EL (cell line): ENCODE measurements around the gene BCL11A.
A peak's percentile ranks its signal among the peaks of the same experiment; 100 is the strongest.
"Not testable (repeated sequence)": the region's sequence is repeated elsewhere in the genome, so short reads cannot be mapped to it uniquely, and the experiment has no call there.

Source experiments
- DNase-seq: peaks from one replicate; pipeline ENCODE4 v3.0.0-alpha.2; 2016

Gene BCL11A

GRCh38 chr2:60417210-60417609, 136.2 kb downstream of the BCL11A start:
- DNase-seq: not testable (repeated sequence)

- DNase-seq: peak; percentile 33
These were observed 137.0 kb downstream of the BCL11A start for GRCh38 chr2:60416221-60417008.

GRCh38 chr2:60415814-60416213, 137.6 kb downstream of the BCL11A start:
- no peak for DNase-seq

GRCh38 chr2:60414495-60415138, 138.8 kb downstream of the BCL11A start:
- peak; percentile 80 for DNase-seq

- no peak for DNase-seq
These were observed 139.7 kb downstream of the BCL11A start for GRCh38 chr2:60413814-60414168.

GRCh38 chr2:60413069-60413813, 140.2 kb downstream of the BCL11A start:
- no peak for DNase-seq

GRCh38 chr2:60412620-60413019, 140.8 kb downstream of the BCL11A start:
- DNase-seq: no peak

GRCh38 chr2:60412027-60412426, 141.4 kb downstream of the BCL11A start:
- DNase-seq: no peak

- no peak for DNase-seq
These were observed 142.2 kb downstream of the BCL11A start for GRCh38 chr2:60411295-60411694.

GRCh38 chr2:60410456-60411146, 142.9 kb downstream of the BCL11A start:
- no peak for DNase-seq

- DNase-seq: no peak
These were observed 144.0 kb downstream of the BCL11A start for GRCh38 chr2:60409531-60409871.

- DNase-seq: no peak
These were observed 144.5 kb downstream of the BCL11A start for GRCh38 chr2:60408811-60409530.

GRCh38 chr2:60408207-60408606, 145.2 kb downstream of the BCL11A start:
- DNase-seq: no peak

GRCh38 chr2:60407398-60407797, 146.1 kb downstream of the BCL11A start:
- DNase-seq: no peak

- DNase-seq: no peak
These were observed 147.3 kb downstream of the BCL11A start for GRCh38 chr2:60406192-60406591.

- no peak for DNase-seq
These were observed 148.1 kb downstream of the BCL11A start for GRCh38 chr2:60405271-60405919.
